HG03103 (cell line): ENCODE results near the gene ORAI3.

Source experiments
- ATAC-seq: cut with Tn5 transposase; IDR thresholded peaks from one replicate; pipeline ENCODE4 v1.9.1; 2021; ENCODE audit warnings: low read depth; ENCODE audit not compliant: unreplicated experiment

ORAI3 gene

DNA sequence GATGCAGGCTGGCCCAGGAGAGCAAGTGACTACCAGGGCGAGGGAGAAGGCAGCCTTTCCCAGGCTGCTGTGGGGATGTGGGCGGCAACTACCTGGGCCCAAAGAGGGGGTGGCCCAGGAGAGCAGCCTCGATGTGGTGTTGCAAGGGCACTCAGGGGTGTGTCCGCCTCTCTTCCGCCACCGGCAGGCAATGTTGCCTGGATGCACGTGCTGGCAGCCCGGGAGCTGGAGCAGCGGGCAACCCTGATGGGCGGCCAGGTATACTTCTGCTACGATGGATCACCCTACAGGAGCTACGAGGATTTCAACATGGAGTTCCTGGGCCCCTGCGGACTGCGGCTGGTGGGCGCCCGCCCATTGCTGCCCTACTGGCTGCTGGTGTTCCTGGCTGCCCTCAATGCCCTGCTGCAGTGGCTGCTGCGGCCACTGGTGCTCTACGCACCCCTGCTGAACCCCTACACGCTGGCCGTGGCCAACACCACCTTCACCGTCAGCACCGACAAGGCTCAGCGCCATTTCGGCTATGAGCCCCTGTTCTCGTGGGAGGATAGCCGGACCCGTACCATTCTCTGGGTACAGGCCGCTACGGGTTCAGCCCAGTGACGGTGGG is 38.8 kb downstream of the ORAI3 start:
- ATAC-seq: no peak

DNA sequence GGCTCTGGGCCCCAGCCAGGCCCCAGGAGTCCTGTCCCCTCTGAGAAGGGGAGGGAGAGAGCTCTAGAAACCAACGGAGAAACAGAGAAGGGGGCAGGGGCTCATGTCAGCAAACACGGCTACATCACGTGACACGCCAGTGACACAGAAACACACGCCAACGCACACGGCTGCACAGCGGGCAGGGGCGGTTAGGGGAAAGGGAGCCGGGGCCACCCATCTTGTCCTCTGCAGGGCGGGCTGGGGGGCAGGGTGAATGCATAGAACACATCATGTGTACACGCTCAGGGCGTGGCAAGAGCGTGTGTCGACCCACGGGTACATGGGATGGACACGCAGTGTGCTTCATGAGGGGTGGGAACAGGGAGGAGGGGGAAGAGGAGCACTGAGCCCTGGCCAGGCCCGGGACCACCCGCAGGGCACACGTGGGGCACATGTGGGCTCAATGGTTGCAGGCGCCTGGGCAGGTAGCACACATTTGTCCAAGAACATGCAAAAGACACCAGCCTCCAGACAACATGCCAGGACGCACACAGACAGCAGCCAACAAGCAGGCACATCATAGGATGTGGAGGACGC is 40.7 kb downstream of the ORAI3 start:
- no peak for ATAC-seq

DNA sequence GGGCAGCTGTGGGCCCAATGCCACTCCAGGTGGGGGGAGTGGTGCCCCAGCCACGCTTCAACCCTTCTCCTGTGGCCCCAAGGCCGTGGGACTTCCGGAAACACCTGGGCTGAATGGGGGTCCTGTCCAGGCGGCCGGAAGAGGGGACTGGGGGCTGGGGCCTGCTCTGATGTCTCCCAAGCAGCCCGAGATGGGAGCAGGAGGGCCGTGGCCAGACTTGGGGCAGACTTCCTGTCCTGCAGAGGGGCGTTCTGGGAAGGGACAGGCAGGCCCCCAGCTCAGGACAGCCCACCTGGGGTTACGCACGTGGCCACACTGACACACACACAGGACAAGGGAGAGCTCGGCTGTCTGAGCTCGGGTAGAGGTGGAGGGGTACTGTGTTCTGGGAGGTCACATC is 41.2 kb downstream of the ORAI3 start:
- no peak for ATAC-seq

DNA sequence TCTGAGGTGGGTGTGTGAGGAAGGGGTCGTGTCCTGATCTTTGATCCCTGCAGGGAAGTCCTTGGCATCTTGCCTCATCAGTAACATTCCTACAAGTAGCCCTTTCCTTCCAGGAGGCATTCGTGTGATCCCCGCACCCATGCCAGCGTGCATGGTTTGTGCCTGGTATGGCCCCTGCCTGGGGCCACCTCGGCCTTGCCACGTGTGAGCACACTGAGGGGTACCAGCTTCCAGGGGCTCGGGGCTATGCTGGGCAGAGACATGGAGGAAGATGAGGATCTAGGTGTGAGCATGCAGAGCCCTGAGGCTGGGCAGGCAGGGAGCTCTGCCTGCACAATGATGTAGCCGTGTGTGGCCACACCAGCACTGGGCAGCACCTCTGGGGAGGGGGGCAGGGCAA is 42.2 kb downstream of the ORAI3 start:
- ATAC-seq: no peak

DNA sequence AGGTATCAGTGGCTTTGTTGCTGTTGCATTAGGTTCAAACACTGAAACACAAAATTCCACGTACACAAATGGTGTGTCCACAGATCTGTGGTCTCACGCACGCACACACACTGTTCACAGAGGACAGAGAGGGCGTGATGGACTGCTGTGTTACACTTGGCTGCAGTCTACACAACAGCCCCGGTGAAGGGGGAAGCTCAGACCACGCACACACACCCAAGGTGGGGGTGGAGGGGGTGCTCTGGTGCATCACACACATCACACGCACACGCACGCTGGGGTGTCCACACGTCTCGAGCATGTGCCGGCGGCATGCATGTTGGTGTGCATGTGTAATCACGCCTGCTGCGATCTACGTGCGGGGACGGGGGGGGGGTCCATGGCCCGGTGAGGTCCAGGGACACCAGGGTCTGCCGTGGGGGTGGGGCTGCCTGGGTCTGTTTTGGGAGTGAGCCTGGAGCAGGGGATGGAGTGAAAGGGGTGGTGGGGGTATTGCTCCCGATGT is 43.5 kb downstream of the ORAI3 start:
- no peak for ATAC-seq

DNA sequence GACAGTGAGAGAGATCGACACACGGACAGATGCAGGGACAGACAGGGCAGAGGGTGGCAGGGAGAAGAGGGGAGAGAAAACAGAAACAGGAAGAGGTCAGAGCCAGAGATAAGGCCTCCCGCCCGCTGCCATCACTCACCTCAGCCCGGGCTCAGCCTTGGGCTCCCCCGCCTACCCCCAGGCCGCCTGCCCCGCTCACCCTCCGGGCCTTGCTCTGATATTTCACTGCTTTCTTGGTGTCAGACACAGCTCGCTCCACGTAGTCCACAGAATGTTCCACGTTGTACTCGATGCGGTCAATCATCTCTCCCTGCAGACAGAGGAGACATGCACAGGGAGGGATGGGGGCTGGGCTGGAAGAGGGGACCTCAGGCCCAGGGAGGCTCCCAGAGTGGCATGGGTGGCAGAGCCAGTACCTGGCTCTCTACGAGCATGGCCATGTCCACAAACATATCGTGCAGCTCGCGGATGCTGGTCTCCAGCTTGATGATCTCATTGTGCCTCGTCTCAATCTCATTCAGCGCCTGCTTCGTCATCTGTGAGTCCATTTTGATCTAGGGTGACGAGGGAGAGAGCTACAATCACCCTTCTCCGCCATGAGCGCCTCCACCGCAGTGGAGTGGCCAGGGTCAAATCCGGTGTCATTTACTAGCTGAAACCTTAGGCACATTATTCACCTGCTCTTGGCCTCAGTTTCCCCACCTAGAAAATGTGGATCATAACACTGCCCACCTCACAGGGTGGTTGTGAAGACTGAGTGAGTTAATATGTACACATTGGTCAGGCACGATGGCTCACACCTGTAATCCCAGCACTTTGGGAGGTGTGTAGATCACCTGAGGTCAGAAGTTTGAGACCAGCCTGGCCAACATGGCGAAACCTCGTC is 44.3 kb downstream of the ORAI3 start:
- ATAC-seq: no peak

DNA sequence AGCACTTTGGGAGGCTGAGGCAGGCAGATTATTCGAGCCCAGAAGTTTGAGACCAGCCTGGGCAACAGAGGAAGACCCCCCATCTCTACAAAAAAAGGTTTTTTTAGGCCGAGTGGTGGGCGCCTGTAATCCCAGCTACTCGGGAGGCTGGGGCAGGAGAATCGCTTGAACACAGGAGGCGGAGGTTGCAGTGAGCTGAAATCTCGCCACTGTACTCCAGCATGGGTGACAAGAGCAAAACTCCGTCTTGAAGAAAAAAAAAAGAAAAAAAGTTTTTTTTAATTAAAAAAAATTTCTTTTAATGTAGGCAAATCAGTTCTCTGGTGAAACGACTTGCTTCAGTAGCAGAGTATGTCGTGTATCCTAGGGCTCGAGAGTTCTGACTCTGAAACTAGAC is 47.1 kb downstream of the ORAI3 start:
- no peak for ATAC-seq

DNA sequence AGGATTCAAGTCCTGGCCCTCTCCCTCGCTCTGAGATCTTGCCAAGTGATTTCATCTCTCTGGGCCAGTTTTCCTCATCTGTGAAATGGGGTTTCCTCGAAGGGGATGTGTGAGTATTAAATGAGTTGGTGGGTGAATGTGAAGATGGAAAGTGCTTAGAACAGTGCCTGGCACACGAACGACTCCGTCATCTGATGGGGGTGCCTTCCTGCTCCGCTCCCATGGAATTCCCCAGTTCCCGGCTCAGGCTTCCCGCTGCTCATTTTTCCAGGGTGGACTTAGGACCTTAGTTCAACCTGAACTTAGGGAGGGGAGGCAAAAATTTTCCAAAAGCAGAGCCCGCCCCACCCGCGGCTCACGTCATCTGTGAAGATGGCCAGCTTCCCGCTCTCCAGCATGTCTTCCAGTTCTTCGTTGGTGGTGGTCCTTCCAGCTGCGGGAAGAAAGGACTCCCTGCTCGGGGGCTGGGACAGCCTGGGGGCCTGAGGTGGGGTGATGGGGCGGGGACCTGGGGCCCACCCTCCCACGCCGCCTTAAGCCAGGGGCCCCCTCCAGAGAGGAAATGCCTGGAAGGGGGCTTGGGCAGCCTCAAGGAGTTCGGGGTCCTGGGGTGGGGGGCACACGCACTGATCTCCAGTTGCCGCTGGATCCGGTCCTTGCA is 47.6 kb downstream of the ORAI3 start:
- no peak for ATAC-seq

DNA sequence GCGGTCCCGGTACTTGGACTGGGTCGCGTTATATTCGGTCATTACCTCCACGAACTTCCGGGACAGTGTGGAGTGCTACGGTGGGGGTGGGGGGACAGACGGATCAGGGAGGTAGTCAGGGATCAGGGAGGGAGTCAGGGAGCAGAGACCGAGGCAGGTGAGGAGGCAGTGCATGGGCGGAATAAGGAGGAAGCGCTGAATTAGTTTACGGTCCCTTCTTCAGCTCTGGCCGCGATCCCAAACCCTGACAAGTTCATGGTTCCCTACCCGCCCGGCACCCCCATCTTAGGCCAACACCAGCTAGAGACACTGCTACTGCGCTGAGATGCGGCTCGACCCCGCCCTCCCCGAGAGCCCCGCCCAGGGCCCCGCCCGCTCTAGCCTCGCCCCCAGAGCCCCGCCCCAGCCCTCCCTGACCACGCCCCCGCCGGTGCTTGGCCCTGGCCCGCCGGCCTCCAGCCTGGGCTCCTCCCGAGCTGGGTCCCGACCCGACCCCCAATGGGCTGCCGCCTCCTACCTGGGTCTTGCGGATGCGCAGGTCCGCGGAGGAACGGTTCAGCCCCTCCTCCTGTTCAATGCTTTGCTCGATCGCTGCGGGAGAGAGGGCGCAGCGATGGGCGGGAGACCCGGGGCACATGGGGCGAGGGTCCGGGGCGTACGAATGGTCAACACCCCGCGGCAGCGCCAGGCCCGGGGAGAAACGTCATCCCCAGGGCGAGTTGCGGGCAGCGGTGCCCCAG is 48.3 kb downstream of the ORAI3 start:
- peak; percentile 65 for ATAC-seq

DNA sequence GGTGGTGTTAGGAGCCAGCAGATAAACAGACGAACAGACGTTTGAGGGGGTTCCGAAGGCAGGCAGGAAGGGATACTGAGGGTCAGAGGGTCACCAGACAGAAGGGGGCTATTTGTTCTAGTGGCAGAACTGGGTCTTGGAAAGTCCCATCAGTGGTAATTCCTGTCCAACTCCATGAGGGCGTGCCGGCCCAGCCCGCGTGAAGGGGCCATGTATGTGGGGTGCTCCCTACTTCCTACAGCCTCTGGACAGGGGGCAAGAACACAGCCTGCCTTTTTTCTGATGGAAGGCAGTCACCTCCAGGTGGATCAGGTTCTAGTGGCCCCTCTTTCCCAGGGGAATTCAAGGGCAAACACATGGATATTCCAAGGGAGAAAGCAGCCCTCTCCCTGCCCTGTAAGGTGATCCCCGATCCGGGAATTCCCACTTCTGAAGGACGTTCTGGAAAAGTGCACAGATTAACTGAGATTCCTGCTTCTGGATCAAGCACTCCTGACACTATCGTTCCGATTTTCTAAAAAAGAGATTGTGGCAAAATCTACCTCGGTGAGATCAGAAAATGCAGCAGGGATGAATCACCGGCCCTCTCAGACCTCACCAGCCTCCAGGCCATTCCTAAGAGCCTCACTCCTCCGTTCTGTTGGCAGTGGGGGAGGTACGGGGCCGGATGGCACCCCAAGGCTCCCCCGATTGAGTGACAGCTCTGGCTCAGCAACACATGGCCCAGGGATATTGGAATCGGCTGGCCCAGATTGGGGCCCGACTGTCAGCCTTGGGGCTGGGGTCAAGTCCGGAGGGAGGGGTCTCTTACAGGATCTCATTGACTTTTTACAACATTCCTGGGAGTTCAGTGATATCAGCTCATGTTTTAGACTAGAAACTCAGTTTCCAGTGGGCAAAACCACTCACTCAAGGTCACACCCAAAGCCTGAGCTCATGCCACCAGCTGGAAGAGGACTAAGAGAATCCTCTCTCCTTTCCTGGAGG is 49.1 kb downstream of the ORAI3 start:
- no peak for ATAC-seq

DNA sequence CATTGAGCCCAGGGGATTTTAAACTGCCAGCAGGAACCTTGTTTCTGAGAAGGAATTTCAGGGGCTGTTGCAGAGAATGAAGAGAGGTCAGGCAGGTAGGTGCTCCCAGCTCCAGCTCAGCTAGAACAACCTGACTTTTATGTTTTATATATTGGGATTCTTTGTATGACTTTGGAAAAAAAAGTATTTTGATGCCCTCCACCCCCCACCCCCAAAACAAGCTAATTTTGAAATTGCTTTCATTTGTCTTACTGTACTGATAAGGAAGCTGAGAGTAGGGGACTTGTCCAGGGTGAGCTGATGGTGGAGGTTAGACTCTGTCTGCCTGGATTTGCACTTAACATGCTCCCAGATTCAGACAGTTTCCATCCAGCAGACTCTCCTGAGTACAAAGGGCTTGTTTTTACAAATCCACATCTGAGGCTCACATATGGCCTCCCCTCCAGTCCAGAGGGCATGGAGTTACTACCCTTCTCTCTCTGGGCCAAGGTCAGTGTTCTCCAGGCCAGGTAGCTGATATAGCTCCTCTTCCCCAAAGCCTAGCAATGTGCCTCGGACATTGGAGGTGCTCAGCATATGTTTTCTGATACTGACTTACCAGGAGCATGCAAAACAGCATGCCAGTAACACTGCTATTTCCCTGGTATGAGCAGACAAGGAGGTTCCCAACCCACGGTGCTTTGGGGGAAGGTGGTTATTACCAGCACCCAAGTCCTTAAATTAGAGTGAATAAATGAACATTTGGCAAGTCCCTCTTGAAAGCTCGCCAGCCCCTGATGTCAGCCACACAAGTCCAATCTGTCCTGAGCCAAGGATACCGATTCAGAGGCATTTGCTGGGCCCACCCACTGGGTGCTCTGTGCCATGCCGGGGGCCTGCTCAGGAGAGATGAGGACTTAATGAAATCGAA is 50.2 kb downstream of the ORAI3 start:
- ATAC-seq: no peak

DNA sequence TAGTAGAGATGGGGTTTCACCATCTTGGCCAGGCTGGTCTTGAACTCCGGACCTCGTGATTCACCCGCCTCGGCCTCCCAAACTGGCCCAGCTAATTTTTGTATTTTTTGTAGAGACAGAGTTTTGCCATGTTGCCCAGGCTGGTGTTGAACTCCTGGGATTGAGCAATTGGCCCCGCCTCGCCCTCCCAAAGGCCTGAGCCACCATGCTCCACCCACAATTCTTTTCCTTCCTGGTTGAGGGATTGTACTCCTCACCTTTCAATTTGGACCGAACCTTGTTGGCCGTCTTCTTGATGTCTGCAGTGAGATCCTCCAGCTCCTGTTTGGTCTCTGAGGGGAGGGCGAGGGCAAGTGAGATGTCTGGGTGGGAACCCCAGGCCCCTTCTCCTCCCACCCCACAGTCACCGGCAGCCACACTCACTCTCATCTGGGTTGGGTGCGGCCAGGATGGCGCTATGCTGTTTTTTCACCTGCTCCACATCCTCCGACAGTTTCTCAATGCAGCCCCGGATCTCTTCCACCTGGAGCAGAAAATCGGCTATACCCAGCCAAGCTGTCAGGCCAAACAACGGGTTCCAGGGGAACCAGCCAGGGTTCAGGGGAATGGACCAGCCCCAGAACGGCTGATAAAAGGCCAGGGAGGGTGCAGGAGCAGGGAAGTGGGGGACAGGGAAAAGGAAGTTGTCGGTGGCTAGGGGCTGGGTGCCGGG is 52.0 kb downstream of the ORAI3 start:
- no peak for ATAC-seq

DNA sequence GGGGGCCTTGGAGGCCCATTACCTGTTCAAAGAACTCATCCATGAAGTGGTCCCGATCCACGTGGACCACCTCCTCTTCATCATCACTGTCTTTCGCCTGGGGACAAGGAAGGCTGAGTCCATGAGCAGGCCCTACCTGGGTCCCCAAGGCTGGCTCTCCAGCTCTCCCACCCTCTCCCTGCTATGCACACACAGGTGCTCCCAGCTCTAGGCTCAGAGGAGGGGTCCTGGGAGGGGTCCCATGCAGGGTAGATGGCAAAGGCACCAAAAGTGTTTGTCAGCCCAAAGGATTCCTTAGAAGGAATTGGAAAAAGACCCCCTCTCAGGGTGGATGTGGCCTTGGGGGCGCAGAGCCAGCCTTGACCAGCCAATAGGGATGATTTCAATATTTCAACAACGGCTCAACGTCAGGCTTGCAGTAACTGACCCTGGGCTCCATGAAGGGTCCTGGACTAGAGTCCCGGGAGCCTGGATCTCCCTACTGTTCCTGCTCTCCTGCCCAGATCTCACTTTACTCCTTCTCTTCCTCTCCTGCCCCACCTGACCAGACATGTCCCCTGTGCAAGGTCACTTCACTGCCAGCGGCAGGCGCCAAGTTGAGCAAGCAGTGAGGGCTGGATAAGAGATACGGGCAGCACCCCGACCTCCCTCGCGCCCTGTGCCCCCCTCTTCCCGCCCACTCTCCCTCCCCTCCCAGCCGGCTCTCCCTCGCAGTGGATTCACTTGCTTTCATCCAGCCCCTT is 52.8 kb downstream of the ORAI3 start:
- no peak for ATAC-seq

DNA sequence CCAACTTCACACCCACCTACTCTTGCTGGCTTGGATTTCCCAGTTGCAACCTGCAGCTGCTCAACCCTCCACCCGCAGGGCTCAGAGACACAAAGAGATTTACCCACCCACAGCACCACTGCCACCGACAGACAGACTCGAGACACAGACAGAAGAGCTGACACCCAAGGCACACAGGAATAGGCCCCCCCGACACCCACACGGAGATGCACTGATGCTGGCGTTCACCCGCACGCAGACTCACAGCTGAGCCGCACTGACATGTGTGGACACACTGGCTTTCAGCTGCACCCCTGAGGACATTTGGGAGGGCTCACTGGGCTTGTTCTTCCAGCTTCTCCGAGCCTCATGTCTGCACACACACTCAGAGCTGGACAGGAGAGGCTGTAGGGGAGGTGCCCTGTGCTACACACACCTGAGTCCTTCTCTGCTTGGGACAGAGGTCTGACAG is 53.4 kb downstream of the ORAI3 start:
- ATAC-seq: no peak

DNA sequence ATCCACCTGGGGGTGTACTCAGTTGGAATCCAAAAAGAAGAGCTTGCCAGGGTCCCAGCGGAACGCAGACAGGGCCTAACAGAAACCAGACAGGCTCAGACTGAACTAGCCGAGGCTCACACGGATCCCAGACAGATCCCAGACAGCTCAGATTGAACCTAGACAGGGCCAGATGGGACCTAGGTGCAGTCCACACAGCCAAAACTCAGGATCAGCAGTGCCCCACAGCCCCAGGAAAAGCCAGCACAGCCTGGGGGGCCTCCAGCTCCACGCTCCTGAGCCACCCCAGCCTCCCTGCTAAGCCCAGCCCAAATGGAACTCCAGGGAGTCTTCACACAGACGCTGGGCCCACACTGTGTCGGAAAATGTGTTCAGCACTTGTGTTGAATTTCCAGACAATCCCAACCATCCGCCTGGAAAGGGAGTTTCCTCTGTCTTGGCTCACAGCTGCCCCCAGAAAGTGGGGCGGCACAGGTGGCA is 54.0 kb downstream of the ORAI3 start:
- ATAC-seq: no peak

DNA sequence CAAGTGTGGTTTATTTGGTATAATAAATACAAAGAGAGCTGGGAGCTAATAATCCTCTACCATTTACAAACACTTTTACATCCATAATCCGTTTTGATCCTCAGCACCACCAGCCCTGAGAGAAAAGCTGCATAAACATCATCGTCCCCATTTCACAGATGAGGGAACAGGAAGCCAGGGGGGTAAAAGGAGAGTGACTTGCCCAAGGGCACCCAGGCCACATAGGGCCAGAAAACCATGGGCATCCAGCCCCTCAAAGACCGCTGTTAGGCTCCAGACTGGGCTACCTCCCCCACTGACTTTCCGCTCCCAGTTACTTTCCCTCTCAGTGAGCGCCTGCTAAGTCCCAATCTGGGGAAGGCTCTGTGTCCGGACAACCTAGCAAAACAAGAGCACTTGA is 54.9 kb downstream of the ORAI3 start:
- ATAC-seq: no peak
